ENCODE data around the gene DHTKD1.

DHTKD1 gene

GRCh38 chr10:12068449-12069269 lies at the start of gene DHTKD1:
Gene DHTKD1, plus strand, starts transcription at chr10:12068954. Its CDS starts 80 bp downstream, at chr10:12069034.
- FAIRE-seq (peak; percentile 84), DNase-seq (ENCODE audit: low spot score) (peak; percentile 95)

- FAIRE-seq: no peak
- DNase-seq (ENCODE audit: low spot score): no peak
Observed at GRCh38 chr10:12019283-12019971, 49.3 kb upstream of the DHTKD1 start.

- DNase-seq (ENCODE audit: low spot score) (no peak), FAIRE-seq (no peak)
Observed at GRCh38 chr10:12020574-12020973, 48.2 kb upstream of the DHTKD1 start.

DNA sequence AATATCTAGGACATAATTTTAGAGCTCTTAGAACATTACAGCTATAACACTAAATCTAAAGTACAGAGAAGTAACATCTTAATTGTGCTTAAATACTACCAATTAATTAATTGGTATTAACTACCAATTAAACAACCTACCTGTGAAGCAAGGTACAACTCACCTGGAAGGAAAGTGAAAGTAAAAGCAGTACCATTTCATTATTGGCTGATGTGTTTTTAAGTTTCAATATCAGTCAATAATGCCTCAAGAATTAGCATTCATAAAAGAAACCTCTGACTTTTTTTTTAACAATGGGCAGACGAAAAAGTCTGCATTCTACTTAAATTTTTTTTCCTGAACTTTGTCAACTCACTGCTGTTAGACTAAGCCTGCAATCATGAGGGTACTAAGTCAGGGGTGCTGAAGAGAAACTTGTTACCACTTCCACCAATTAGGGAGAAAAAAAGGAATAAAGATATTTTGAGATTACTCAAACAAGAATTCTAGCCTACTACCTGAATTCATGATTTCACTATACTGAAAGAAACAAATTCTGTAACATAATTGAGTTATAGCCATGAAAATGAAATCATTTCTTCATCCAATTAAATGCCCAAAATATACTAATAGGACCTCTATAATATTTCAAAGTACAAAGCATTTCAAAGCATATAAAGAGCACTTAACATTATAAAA lies 46.0 kb upstream of the DHTKD1 start:
- no peak for DNase-seq (ENCODE audit: low spot score)

GRCh38 chr10:12025591-12025990 lies 43.2 kb upstream of the DHTKD1 start:
- DNase-seq (ENCODE audit: low spot score) (no peak), FAIRE-seq (no peak)

More for the DNA sequence above, 46.0 kb upstream of the DHTKD1 start:
- FAIRE-seq: no peak

GRCh38 chr10:12027539-12027938 lies 41.2 kb upstream of the DHTKD1 start:
- no peak for FAIRE-seq
- DNase-seq (ENCODE audit: low spot score): no peak

DNA sequence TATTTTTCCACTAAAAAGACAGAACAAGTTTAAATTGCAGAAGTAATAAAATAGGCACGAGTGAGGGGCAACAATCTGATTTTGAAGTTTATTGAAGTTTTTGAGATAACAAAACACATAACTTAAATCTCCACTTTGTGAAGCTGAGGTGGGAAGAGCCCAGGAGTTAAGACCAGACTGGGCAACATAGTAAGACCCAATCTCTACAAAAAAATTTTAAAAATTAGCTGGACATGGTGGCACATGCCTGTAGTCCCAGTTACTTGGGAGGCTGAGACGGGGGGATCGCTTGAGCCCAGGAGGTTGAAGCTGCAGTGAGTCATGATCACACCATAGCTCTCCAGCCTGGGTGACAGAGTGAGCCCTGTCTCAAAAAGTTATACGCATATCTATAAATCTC lies 37.4 kb upstream of the DHTKD1 start:
- no peak for DNase-seq (ENCODE audit: low spot score)
- no peak for FAIRE-seq

- FAIRE-seq (no peak), DNase-seq (ENCODE audit: low spot score) (no peak)
Observed at GRCh38 chr10:12036073-12036655, 32.6 kb upstream of the DHTKD1 start.

GRCh38 chr10:12041766-12042408 lies 26.9 kb upstream of the DHTKD1 start:
- no peak for FAIRE-seq
- DNase-seq (ENCODE audit: low spot score): peak; percentile 14

DNA sequence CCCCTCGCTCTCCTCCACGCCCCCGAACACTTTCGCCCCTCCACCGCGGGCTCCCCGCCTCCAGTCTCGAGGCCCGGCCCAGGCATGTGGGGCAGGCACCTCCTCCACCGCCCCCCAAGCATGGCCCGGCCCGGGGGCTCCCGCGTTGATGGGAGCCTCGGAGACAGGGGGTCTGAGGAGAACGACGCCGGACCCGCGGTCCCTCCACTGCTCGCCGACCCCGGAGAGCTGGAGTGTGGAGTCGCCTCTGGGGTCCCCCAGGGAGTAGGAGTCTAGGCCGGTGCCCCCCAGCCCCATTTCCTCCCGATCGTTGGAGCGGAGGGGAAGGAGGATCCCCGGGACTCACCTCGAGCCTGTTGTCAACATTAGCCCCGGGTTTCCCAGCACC lies 26.4 kb upstream of the DHTKD1 start:
- DNase-seq (ENCODE audit: low spot score) (no peak), FAIRE-seq (no peak)

DNA sequence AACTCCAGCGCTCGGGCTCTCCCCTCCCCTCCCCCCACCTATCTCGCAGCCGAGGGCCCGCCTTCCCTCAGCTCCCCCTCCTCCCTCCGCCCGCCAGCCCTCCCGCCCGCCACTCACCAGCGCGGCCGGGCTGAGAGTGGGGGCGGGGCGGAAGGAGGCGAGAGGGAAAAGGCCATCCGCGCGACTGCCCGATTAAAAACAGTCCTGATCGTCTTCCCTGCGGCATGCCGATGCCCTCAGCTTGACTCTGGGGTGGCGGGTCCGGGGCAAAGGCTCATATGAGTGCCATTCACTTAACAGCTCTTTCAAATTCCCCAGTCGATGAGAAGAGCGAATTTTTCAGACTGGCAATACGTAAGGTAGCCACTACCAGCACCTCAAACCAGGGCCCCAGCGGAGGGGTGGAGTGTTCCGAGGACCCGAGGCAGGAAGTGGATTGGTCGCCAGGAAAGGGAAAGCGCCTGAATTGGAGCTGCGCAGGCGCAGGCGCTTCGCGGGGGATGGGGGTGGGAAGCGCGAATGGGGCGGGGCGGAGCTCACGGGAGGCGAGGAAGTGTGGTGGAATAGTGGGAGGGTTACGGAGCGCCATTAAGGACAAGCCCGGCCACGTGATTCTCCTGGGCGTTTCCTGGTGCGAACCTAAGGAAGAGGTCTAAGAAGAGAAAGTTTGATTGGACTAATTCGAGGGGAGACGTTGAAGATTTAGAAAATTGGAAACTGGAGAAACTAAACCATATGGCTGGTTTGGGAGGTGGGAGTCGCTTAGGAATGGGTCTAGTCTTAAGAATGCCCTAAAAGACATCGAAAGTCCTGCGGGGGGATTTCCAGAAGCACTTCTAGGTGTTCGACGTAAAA lies 25.7 kb upstream of the DHTKD1 start, which contains the start of gene UPF2:
UPF2 (minus strand) TSS at position 13 of the 855 bp plus-strand sequence. CDS start 7,386 bp downstream, outside the sequence.
- DNase-seq (ENCODE audit: low spot score) (peak; percentile 97), FAIRE-seq (peak; percentile 77)

DNA sequence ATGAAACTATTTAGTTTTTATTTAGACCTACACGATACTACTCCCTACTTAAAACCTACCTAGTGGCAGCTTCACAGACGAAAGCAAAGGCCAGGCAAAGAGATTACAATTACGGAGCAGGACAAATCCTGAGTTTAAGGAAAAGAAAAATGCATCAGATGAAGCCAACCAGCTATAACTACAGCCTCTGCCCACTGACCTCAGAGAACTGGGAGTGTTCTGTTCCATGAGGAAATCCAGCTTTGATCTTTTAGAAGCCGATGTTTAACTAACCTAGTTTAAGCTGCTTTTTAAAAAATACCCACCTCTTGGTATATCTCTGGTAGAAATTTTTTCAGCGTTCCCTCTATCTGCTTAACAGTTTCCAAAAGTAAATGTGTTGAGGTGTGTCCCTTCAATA lies 23.2 kb upstream of the DHTKD1 start:
- no peak for FAIRE-seq

GRCh38 chr10:12048547-12048946 lies 20.2 kb upstream of the DHTKD1 start:
- FAIRE-seq: no peak
- no peak for DNase-seq (ENCODE audit: low spot score)

More for the DNA sequence above, 23.2 kb upstream of the DHTKD1 start:
- no peak for DNase-seq (ENCODE audit: low spot score)

DNA sequence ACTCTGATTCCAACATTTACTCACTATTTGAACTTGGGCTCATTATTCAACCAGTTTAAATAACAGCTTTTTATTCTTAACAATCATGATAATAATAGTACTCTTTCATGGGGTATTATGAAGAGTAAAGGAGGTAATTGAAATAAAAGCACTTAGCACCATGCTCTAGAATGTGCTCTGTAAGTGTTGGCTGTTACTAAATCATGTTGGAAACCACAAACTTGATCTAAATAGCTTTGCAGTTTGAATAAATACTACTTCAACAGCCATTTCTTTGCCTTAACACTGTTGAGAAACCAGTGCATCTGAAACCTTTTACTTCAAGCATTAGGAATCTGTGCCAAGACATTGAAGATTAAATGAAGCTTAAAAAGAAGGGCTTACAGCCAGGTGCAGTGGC lies 18.2 kb upstream of the DHTKD1 start:
- FAIRE-seq: no peak
- DNase-seq (ENCODE audit: low spot score): no peak

- FAIRE-seq: no peak
- DNase-seq (ENCODE audit: low spot score): no peak
Observed at GRCh38 chr10:12051241-12051640, 17.5 kb upstream of the DHTKD1 start.

GRCh38 chr10:12055732-12056131 lies 13.0 kb upstream of the DHTKD1 start:
- FAIRE-seq: no peak

DNA sequence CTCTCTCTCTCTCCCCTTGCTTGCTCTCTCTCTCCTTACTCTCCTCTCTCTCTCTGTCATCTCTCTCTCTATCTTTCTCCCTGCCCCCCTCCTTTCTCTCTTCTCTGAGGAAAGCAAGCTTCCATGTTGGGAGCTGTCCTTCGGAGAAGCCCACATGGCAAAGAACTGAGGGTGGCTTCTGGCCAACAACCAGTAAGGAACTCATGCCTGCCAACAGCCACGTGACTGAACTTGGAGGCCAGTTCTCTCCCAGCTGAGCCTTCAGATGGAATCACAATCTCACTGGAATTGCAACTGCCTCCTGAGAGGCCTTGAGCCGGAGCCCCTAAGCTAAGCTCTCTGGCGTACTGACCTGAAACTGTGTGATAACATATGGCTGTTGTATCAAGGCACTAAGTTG lies 12.0 kb upstream of the DHTKD1 start:
- FAIRE-seq (no peak), DNase-seq (ENCODE audit: low spot score) (no peak)

More at GRCh38 chr10:12055732-12056131, 13.0 kb upstream of the DHTKD1 start:
- DNase-seq (ENCODE audit: low spot score): no peak

DNA sequence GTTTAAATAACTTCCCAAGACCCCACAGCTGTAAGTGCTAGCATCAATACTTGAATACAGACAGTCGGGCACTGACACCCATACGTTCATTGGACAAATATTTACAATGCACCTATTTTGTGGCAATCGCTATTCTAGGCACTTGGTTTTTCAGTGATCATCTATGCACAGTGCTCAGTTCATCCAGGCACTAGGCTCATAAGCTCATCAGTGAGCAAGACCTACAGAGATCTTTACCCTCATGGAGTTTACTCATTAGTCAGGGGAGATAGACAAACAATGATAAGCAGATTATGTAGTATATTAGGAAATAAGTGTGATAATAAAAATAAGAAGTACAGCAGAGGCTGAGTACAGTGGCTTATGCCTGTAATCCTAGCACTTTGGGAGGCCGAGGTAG lies 7.6 kb upstream of the DHTKD1 start:
- DNase-seq (ENCODE audit: low spot score) (no peak), FAIRE-seq (no peak)

GRCh38 chr10:12062754-12063482 lies 5.8 kb upstream of the DHTKD1 start:
- FAIRE-seq (no peak), DNase-seq (ENCODE audit: low spot score) (no peak)

- no peak for DNase-seq (ENCODE audit: low spot score)
- FAIRE-seq: no peak
Observed at GRCh38 chr10:12063483-12063818, 5.3 kb upstream of the DHTKD1 start.

Measured in RCC 7860 (cell line).